Left ventricle myocardium superior (tissue), 1 donor: ENCODE data around the gene SLFNL1. TPM values are rescaled to one million over a fixed set of nuclear protein-coding genes. Genes with fewer than 3 reads are reported as not detected.

Experiments
- ATAC-seq: fragments of 200-7000 bp; cut with Tn5 transposase; one replicate; pipeline ENCODE4 v1.9.1; 2020; ENCODE audit warnings: mild to moderate bottlenecking, moderate library complexity
- DNase-seq: peaks from one replicate; pipeline ENCODE4 v3.0.0-alpha.2; 2020
- intact Hi-C: fragments of 100-400 bp; cut with micrococcal nuclease; formaldehyde crosslinking; loops from one replicate; pipeline ENCODE4 v1.11.0; 2022
- total RNA-seq: library from RNA; stranded (reverse); fragmentation: NEBNext Ultra II Directional; extraction: Animal tissue kit (Norgen Biotek cat#: 25700); gene quantifications from one replicate; pipeline ENCODE4 v1.2.1, GENCODE V29; 2021
- donor health status: DM: no; HTN: yes; CAD: no; lungs with severe emphysema.

The SLFNL1 gene
- total RNA-seq, 1 donor from 2014 or later: 0.37 TPM

DNA sequence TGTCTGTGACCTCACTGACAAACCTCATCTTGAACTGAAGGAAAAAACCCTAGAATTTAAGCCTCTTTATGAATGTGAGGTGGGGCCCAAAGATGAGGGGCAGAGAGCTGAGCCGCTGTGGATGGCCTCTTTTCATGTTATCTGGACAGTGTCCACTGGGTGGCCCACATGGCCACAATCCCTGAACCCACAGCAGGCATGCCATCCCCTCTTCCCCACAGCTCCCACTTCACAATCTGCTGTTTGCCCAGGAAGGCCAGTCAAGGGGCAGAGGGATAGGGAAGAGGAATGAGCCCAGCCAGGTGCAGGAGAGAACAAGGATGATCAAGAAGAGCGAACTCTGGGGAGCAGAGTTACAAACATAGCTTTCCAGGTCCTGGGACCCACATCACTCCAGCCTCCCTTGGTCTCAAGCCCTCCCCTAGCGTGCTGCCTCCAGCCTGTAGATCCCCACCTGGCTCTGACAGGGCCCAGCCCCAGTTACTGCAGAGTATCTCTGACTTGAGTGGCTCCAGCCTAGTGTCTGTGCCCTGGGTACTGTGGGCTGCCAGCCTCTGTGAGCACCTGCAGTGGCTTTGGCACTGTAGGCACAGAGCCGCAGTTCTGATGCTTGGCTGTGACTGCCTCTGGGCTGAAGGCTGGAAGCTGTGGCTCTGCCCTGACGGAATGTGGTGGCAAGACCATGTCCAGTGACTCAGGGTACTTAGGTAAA lies 1.9 kb upstream of the SLFNL1 start:
- ATAC-seq: no peak
- no peak for DNase-seq
- intact Hi-C loops: no loop called here

- intact Hi-C loops: no loop called here
- no peak for DNase-seq
- ATAC-seq: no peak
Observed at GRCh38 chr1:41022424-41022823, 899 bp upstream of the SLFNL1 start.

GRCh38 chr1:41020654-41021053 lies 871 bp downstream of the SLFNL1 start:
- no peak for ATAC-seq
- DNase-seq: no peak
- intact Hi-C loops: no loop called here

DNA sequence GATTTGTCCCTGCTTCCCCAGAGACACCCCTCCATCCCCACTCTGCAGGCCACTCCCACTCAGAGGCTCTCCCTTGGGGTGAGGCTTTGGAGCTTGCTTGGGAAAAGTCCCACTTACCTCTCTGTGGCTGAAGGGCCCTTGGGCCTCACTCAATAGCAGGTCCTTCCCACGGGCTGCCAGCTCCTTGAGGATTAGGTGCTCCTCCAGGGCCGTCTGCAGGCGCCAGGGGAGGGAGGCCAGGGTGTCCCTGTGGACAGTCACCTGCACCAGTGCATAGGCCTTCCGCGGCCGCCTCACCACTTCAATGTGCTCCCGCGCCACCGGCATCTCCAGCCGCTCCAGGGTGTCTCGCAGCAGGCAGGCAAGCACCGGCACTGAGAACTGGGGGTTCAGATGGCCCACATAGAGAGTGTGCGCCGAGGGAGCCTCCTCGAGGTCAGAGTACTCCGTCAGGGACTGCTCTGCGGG lies 1.4 kb downstream of the SLFNL1 start:
- intact Hi-C loops: no loop called here
- DNase-seq (no peak), ATAC-seq (no peak)

DNA sequence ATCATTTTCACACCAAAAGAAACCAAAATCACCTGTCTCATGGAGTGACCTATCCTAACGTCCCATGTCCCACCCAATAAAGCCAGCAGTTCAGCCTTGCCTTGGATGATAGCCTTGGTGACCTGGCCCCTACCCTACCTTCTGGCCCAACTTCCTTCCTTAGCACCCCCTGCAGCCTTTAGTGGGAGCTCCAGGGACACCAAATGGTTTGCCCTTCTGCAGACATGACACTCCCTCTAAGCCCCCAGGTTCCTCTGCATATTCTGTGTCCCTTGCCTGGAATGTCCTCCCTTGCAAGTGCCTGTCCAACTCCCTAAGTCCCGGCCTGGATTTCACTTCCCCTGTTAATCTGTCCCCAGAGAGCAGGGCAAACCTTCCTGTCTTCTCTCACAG lies 2.2 kb downstream of the SLFNL1 start:
- intact Hi-C loops: no loop called here
- ATAC-seq (no peak), DNase-seq (no peak)

DNA sequence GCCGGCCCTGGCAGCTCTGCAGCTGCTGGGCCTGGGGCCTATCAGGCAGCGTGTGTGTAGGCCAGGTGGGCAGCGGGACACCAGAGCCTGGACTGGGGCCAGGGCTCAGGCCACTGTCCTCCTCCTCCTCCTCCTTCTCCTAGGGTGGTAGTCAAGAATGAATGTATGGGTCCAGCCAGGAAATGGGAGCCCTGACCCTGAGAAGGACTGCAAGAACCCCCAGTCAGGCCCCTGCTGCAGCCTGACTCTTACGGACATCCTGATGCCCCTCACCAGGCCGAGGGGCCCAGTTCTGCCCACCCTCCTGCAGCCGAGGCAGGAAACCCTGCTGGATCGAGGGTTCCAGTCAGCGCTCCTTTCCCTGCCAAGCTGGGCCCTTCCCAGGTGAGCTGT lies 3.5 kb downstream of the SLFNL1 start:
- DNase-seq: no peak
- intact Hi-C loops: no loop called here
- no peak for ATAC-seq

GRCh38 chr1:41017141-41018017 lies 4.1 kb downstream of the SLFNL1 start:
- DNase-seq (no peak), ATAC-seq (no peak)
- intact Hi-C loops: no loop called here

DNA sequence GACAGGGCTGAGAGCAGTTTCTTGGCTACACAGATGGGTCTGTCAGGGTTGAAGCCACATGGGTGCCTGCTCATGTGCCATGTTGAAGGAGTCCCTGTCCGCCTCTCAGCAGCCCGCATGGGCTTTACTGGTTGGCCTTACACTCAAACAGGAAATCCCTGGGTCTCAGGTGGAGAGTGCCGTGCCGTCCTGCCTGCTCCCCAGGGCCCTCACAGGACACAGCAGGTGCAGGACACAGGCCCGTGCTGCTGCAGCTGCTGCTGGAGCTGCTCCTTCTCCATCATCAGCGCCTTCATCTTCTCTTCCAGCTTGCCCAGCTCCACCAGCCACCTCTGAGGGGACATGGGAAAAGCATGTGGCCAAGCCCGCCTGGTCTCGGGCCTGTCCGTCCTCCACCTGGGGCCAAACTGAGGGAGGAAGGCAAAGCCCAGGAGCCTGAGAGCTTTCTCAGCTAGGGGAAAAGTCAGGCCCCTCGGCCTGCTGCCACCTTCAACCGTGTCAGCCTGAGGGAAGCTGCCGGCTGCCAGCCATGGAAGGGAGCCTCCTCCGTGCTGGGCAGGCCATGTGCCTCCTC lies 5.5 kb downstream of the SLFNL1 start:
- DNase-seq: no peak
- intact Hi-C loops: no loop called here
- no peak for ATAC-seq

DNA sequence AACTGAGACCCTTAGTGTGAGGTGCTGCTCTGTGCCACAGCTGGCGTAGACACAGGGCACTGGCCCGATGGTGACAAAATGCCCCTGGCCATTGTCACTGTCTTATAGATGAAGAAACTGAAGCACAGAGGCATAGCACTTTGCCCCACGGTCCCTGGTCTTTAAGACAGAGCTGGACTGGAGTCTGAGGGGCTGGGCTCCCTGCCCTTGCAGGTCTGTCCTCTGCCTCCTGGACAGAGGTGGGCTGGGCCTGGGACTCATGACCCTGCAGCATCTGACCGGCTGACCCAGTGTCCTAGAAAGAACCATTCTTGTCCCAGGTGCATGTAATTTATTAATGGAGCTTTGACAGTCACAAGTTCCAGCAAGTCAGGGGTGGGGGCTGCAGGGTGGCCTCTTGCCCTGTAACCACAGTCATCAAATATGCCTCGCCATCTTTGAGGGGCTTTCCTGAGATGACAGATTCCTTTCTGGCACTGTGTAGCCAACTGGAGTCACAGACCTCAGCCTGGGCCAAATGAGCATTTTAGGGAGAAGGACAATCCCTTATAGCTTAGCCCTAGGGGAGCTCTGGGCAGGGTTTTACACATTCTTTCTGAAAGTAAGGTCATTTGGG lies 6.1 kb downstream of the SLFNL1 start:
- ATAC-seq (no peak), DNase-seq (no peak)
- intact Hi-C loops: no loop called here

GRCh38 chr1:41014871-41015270 lies 6.7 kb downstream of the SLFNL1 start:
- DNase-seq (no peak), ATAC-seq (no peak)
- intact Hi-C loops: no loop called here

DNA sequence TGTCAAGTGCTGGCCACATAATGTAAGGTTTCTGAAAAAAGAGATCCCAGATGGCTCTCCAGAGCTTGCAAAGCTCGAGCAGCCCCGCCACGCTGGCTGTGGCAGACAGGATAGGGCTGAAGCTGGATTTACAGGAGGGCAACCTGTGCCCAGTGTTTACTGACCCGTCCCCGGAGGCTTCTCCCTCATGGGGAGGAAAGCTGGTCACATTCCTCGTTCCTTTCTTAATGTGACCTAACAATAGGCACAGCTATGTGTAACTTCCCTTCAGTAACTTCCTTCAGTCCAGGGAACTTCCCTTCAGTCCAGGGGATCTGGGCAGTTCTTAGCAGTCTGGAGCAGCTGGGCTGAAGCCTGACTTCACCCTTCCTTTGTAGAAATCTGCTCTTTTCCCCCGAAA lies 7.7 kb downstream of the SLFNL1 start:
- intact Hi-C loops: no loop called here
- no peak for DNase-seq
- peak; percentile 65 for ATAC-seq

DNA sequence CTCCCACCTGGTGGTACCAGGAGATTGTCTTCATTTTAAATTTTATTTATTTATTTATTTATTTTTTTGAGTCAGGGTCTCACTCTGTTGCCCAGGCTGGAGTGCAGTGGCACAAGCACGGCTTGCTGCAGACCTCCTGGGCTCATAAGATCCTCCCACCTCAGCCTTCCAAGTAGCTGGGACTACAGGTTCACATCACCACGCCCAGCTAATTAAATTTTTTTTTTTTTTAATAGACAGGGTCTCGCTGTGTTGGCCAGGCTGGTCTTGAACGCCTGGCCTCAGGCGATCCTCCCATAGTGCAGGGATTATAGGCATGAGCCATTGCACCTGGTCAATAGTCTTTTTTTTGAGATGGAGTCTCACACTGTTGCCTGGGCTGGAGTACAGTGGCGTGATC lies 8.5 kb downstream of the SLFNL1 start:
- DNase-seq (no peak), ATAC-seq (no peak)
- intact Hi-C loops: no loop called here

- ATAC-seq (no peak), DNase-seq (no peak)
- intact Hi-C loops: no loop called here
Observed at GRCh38 chr1:41010345-41010744, 11.2 kb downstream of the SLFNL1 start.

DNA sequence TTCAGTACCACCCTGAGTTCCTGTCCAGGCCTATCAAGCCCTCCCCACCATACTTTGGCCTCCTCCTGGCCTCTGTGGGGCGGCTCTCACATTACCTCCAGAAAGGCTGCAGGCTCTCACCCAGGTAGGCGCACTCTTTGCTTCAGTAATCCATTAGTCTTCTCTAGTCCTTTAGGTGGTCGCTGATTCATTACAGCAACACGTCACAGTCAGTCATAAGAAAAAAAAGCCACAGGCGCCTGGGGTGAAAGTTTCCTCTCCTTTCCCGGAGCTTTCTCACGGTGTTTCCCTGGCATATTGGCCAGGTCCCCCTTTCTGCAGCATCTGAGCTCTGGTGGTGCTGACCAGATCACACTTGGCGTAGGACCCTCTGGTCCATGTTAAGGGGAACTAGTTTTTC lies 12.1 kb downstream of the SLFNL1 start:
- DNase-seq (no peak), ATAC-seq (no peak)
- intact Hi-C loops: no loop called here

- no peak for DNase-seq
- ATAC-seq: no peak
- intact Hi-C loops: no loop called here
Observed at GRCh38 chr1:41006942-41007865, 14.3 kb downstream of the SLFNL1 start.

DNA sequence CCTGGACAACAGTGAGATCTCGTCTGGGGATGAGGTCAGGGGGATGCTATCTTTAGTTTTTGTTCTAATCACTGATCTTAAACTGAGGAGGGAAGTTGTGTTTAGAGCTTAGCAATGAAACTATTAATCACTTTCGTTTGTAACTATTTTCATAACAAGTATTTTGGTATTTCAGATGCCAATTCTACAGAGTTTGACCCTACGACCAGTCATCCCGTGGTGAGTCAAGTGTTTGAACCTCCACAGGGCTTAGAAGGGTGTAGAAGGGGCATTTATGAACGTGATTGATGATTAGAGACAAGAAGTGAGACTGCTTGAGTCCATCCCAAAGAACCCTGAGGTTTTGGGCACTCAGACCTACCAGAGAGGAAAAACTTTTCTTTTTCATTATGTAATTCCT lies 15.6 kb downstream of the SLFNL1 start:
- ATAC-seq (no peak), DNase-seq (no peak)
- intact Hi-C loops: no loop called here

- ATAC-seq (peak; percentile 98), DNase-seq (peak; percentile 92)
- intact Hi-C loops: no loop called here
Observed at GRCh38 chr1:41003640-41004220, 17.8 kb downstream of the SLFNL1 start.

- ATAC-seq (no peak), DNase-seq (no peak)
- intact Hi-C loops: no loop called here
Observed at GRCh38 chr1:41003127-41003639, 18.3 kb downstream of the SLFNL1 start.
